Ectodermal cell (in vitro differentiated cells): Measurements from ENCODE around the gene MIXL1.
"Not testable (repeated sequence)": the region's sequence is repeated elsewhere in the genome, so short reads cannot be mapped to it uniquely, and the experiment has no call there.

Experiments
- H3K27ac ChIP-seq: 2 replicates; pipeline ENCODE4 v1.7.0; 2013; ENCODE audit warnings: mild to moderate bottlenecking, low read depth, low read length; ENCODE audit not compliant: insufficient read depth, poor library complexity, severe bottlenecking
- H3K27me3 ChIP-seq: 2 replicates; pipeline ENCODE4 v1.7.0; 2013; ENCODE audit warnings: mild to moderate bottlenecking, low read length; ENCODE audit not compliant: insufficient read depth, control insufficient read depth, poor library complexity, severe bottlenecking
- H3K36me3 ChIP-seq: one replicate; pipeline ENCODE4 v1.7.0; 2013; ENCODE audit warnings: low read length; ENCODE audit not compliant: control insufficient read depth, insufficient read depth
- H3K4me1 ChIP-seq: one replicate; pipeline ENCODE4 v1.7.0; 2013; ENCODE audit warnings: low read length; ENCODE audit not compliant: control insufficient read depth, insufficient read depth
- H3K4me3 ChIP-seq: 2 replicates; pipeline ENCODE4 v1.7.0; 2013; ENCODE audit warnings: low read depth, low read length, control low read depth; ENCODE audit not compliant: insufficient read depth
- H3K9me3 ChIP-seq: 2 replicates; pipeline ENCODE4 v1.7.0; 2013; ENCODE audit warnings: mild to moderate bottlenecking, low read length, moderate library complexity; ENCODE audit not compliant: control insufficient read depth
- WGBS, 2 experiments: methylation state at CpG; one replicate each; pipeline ENCODE4 v1.1.7; 2013; ENCODE audit warnings: missing lambda C conversion rate in 2 of 2; 5-methylcytosine and 5-hydroxymethylcytosine counted together

MIXL1 gene

GRCh38 chr1:226201029-226201593 lies 22.4 kb upstream of the MIXL1 start:
- Histone ChIP-seq H3K4me3 (no peak overlapping the region), H3K4me1 (no peaks in the 10 kb centered on the region), H3K9me3 (no peaks in the 10 kb centered on the region), H3K27ac (no peak overlapping the region), H3K27me3 (no peaks in the 10 kb centered on the region), H3K36me3 (no peaks in the 10 kb centered on the region)
- 66 to 67% methylated on average over 4 of the region's 5 CpGs for WGBS, 2 experiments

GRCh38 chr1:226202246-226202645 lies 21.2 kb upstream of the MIXL1 start:
- Histone ChIP-seq H3K27me3 (no peaks in the 10 kb centered on the region), H3K4me1 (no peaks in the 10 kb centered on the region), H3K36me3 (no peaks in the 10 kb centered on the region), H3K4me3 (no peak overlapping the region), H3K27ac (no peak overlapping the region), H3K9me3 (no peaks in the 10 kb centered on the region)
- WGBS, 2 experiments = 93 to 94% methylated on average over 3 of the region's 3 CpGs

GRCh38 chr1:226202666-226203065 lies 20.8 kb upstream of the MIXL1 start:
- not testable (repeated sequence) for H3K36me3 ChIP-seq, H3K27ac ChIP-seq, H3K27me3 ChIP-seq, H3K9me3 ChIP-seq, H3K4me1 ChIP-seq, H3K4me3 ChIP-seq
- WGBS, 2 experiments = 88 to 94% methylated on average over 6 of the region's 6 CpGs

GRCh38 chr1:226203240-226203639 lies 20.2 kb upstream of the MIXL1 start:
- Histone ChIP-seq H3K9me3 (no peaks in the 10 kb centered on the region), H3K27ac (no peak overlapping the region), H3K27me3 (no peaks in the 10 kb centered on the region), H3K4me3 (no peak overlapping the region), H3K36me3 (no peaks in the 10 kb centered on the region), H3K4me1 (no peaks in the 10 kb centered on the region)
- WGBS, 2 experiments = 89 to 100% methylated on average over 1 of the region's 1 CpG

- Histone ChIP-seq H3K4me1 (no peaks in the 10 kb centered on the region), H3K4me3 (no peak overlapping the region), H3K36me3 (no peaks in the 10 kb centered on the region), H3K9me3 (no peaks in the 10 kb centered on the region), H3K27me3 (no peaks in the 10 kb centered on the region), H3K27ac (no peak overlapping the region)
- 71 to 74% methylated on average over 4 of the region's 4 CpGs for WGBS, 2 experiments
Measured at GRCh38 chr1:226203655-226204054, 19.8 kb upstream of the MIXL1 start.

- Histone ChIP-seq H3K27me3 (no peaks in the 10 kb centered on the region), H3K27ac (no peak overlapping the region), H3K4me3 (no peak overlapping the region), H3K4me1 (peaks cover 2% of the 10 kb centered on the region), H3K9me3 (no peaks in the 10 kb centered on the region), H3K36me3 (no peaks in the 10 kb centered on the region)
Measured at GRCh38 chr1:226204198-226204597, 19.3 kb upstream of the MIXL1 start.

- Histone ChIP-seq H3K4me3 (no peak overlapping the region), H3K27ac (no peak overlapping the region), H3K27me3 (no peaks in the 10 kb centered on the region), H3K36me3 (no peaks in the 10 kb centered on the region), H3K9me3 (no peaks in the 10 kb centered on the region), H3K4me1 (peaks cover 20% of the 10 kb centered on the region)
- WGBS, 2 experiments = 87 to 91% methylated on average over 5 of the region's 5 CpGs
Measured at GRCh38 chr1:226207048-226207447, 16.4 kb upstream of the MIXL1 start.

- Histone ChIP-seq H3K9me3 (no peaks in the 10 kb centered on the region), H3K4me1 (peaks cover 20% of the 10 kb centered on the region), H3K36me3 (no peaks in the 10 kb centered on the region), H3K4me3 (no peak overlapping the region), H3K27ac (no peak overlapping the region), H3K27me3 (no peaks in the 10 kb centered on the region)
- WGBS, 2 experiments = 89 to 93% methylated on average over 16 to 17 of the region's 17 CpGs
Measured at GRCh38 chr1:226209307-226210059, 14.0 kb upstream of the MIXL1 start.

GRCh38 chr1:226210571-226211176 lies 12.8 kb upstream of the MIXL1 start:
- Histone ChIP-seq H3K4me3 (no peak overlapping the region), H3K9me3 (no peaks in the 10 kb centered on the region), H3K36me3 (no peaks in the 10 kb centered on the region), H3K27me3 (no peaks in the 10 kb centered on the region), H3K27ac (no peak overlapping the region), H3K4me1 (peaks cover 20% of the 10 kb centered on the region)
- 15 to 16% methylated on average over 7 of the region's 7 CpGs for WGBS, 2 experiments

GRCh38 chr1:226211181-226211821 lies 12.2 kb upstream of the MIXL1 start:
- H3K9me3 ChIP-seq = no peaks in the 10 kb centered on the region

More at GRCh38 chr1:226211181-226211821, 12.2 kb upstream of the MIXL1 start:
- Histone ChIP-seq H3K27ac (no peak overlapping the region), H3K36me3 (no peaks in the 10 kb centered on the region), H3K4me1 (peaks cover 20% of the 10 kb centered on the region), H3K27me3 (no peaks in the 10 kb centered on the region), H3K4me3 (no peak overlapping the region)
- 88 to 91% methylated on average over 5 of the region's 5 CpGs for WGBS, 2 experiments
